UCSD-AML1 (cell line): ENCODE data around the gene MLF2.
"Not testable (repeated sequence)": the region's sequence is repeated elsewhere in the genome, so short reads cannot be mapped to it uniquely, and the experiment has no call there.

Experiments used
- DNase-seq: peaks from one replicate; lab custom pipeline; 2025; ENCODE audit not compliant: unreplicated experiment; lab: John Stamatoyannopoulos, UW

The MLF2 gene

DNA sequence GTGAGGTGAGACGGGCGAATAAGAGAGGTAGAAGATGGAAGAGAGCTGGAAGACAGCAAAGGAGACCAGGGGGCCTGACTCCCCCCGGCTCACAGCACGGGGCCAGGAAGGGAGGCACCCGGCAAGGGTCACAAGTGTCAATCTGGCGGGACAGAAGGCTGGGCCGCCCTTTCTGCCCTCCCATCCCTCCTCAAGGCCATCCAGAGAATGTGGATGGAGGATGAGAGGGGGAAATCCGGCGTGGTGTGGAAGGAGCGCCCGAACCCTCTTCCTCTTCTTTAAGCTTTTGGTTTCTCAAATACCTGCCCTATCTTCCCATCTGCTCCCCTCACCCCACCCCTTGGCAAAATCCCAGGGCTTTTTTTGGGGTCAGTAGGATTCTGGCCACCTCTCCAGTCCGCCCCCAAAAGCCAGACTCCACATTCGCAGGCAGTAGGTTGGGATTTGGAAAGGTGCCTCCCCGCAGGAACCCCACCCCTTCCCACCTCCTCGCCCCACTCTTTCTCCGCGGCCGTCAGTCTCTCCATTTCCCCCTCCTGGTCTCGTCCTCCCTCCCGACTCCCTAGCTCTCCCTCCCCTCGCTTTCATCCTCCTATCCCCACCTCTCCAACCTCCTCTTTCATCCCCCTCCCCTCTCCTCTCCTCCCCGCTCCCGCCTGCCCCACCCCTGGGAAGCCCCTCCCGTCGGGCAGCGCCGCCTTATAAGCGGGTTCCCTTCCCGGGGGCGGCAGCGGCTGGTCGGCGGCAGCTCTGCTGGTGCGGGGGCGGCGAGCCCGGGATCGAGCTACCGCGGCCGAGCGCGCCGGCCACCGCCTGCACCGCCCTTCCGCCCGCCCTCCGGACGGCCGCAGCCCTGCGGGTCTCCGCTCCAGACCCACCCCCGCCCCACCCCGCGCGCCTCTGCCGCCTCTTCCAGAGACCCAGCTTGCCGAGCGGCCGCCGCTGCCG lies 13.0 kb upstream of the MLF2 start, which contains the start of gene PTMS:
TSS of gene PTMS (plus strand) at position 730 of the 948 bp plus-strand sequence. CDS start 343 bp downstream, outside the sequence.
- DNase-seq: peak; percentile 50

GRCh38 chr12:6765048-6765633 lies 12.2 kb upstream of the MLF2 start:
- no peak for DNase-seq

DNA sequence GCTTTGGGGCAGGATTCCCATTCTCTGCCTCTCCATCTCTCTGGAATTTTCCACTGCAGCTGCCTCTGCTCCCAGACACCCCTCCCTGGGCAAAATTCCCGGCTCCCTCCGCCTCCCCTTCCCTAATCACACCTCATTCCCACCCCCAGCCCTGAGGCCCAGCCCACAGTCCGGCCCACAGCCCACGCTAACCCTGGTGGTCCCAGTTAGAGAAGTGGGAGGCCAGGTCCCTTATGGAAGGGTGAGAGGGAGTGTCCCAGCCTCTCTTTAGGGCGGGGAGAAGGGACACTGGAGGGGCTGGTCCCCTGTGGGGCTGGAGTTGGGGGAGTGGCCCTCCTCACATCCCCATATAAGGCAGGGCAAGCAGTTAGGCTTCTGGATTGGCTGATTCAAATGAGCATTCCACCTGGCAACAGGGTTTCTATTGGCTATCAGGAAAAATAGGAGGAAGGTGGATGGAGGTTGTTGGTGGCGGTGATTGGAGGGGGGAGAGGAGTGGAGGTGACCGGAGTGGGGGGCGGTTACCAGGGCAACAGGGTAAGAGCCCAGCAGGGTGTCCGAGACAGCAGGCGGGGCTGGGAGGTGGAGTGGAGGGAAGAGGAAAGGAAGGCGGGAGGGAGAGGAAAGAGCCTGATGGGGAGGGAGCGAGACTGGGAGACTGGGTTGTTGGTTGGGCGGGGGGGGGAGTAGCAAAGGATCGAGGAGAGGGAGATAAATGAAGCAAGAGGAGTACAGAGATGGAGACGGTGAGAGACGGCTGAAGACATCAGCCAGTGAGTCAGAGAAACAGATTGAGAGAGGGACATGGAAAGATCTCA lies 11.3 kb upstream of the MLF2 start:
- peak; percentile 57 for DNase-seq

DNA sequence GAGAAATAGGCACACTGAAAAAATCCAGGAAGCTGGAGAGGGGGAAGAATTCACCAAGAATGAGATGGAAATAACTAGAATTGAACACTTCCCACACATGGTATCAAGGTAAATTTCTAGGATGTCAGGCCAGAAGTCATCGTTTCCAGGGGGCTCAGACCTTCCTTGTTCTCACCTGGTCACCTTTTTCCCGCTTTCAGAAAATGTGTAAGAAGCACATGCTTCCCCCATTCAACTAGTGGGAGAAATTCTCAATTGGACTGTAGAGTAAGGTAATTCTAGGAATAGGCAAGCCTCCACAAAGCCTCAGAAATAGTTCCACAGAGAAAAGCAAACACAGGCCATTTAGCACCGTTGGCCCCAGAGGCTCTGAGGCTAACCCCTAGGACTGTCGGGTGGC lies 10.4 kb upstream of the MLF2 start:
- no peak for DNase-seq

- no peak for DNase-seq
Observed at GRCh38 chr12:6759741-6760140, 6.8 kb upstream of the MLF2 start.

DNA sequence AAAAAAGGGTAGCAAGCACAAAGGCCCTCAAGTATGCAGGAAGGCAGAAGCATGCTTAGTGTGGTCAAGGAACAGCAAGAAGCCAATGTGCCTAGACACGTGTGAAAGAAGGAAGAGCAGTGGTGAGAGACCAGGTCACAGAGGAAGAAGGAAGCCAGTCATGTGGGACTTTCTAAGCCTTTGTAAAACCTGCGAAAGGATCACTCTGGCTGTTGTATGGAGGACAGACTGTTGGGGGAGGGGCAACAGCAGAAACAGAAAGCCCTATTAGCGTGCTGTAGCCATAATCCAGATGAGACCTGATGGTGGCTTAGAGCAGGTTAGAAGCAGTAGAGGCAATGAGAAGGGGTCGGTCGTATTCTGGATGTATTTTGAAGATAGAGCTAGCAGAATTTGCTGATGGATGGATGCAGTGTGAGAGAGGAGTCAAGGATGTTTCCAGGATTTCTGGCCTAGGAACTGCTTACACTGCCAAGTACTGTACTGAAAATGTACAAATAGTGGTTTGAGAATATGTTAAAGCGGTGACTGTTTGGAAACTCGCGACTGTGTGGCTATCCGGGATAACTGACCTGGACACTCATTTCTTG lies 5.7 kb upstream of the MLF2 start:
- DNase-seq: no peak

DNA sequence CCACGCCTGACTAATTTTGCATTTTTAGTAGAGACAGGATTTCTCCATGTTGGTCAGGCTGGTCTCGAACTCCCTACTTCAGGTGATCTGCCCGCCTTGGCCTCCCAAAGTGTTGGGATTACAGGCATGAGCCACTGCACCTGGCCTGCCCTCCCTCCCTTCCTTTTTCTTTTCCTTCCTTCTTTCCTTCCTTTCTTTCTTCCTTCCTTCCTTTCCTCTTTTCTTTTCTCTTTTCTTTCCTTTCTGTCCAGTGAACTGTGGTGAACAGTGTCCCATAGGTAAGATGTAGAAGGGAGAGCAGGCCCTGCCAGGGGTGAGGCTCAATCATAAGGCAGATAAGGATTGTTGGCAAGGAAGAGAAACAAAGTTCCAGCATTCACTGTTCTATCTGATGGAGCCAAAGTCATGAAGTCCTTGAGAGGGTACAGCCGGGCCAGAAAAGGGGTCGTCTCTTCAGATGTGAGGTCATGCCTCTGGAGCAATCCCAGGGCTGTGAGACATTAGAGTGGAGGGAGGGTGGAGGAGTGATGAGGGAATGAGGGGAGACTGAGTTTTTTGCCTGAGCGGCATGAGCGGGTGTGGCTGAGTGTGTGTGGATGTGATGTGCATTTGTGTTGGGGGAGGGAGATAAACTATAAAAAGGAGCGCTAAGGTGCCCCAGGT lies 4.2 kb upstream of the MLF2 start:
- no peak for DNase-seq

DNA sequence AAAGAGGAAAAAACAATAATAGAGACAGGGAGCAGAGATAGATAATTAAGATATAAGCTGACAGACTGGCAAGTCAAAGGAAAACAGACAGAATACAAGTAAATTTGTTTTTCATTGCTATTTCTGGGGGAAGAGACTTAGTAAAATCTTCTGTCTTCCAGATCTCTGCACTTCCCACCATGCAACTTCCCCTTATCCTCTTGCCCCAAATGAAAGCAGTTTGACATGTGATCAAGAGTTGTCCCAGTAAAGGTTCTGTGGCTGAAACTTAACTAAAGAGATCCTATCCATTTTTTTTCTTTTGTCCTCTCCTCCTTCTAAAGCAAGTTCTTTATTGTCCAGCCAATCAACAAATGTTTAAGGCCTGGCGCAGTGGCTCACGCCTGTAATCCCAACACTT lies 1.5 kb upstream of the MLF2 start:
- no peak for DNase-seq

DNA sequence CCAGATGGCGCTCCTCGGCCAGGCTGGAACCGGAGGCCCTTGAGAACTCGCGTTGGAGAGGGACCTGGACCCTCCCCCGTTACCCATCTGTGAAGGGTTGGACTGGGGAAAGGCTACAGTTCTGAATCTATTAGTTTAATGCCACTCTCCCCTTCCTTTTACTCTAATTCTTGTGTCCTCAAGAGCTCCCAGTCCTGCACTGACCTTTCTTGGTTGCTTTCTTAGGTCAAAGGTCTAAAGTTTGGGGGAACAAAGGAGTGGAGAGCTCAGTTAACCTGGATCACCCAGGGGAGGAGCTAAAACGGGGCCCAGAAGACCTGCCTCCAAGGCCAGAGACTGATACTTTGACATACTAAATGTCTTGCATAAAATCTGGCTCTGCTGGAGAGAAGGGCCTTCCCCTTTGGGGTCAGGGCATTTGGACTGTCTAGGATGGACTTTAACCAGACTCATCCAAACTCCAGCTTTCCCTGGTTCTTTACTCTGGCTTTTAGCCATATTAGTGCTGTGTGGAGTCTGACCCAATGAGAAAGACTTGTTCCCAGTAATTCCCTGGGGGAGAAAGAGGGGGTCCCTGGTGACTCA lies 923 bp upstream of the MLF2 start:
- no peak for DNase-seq

DNA sequence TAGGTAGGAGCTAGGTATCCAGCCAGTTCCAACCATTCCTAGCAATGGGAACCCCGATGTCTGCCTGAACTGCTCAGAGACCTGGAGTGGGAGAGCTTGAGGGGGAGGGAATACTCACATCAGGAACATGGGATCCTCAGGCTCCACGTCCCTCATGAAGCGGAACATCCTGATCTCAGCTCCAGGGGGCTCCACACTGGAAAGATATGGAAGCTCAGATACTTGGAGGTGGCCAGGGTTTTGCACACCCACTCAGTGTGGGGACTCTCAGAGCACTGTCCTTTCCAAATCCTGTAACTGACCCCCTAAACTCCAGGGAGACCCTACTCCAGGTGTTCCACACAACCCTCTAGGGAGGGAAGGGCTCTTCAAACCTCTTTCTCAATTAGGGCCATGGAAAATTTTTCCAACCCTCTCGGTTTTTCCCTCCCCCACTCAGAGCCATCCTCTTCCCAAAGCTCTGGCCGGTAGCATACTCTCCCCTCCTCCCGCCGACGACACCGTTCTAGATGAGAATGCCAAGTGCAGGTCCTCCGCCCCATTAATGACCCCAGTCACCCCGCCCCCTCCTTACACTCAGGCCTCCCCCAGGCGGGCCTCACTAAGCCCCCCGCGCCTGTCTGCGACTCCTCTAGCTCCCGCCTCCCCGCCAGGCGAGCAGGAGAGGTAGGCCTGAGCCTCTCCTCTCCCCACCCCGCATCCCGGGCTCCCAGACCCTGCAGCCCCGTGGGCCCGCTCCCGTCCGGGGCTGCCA lies 597 bp downstream of the MLF2 start:
- no peak for DNase-seq

DNA sequence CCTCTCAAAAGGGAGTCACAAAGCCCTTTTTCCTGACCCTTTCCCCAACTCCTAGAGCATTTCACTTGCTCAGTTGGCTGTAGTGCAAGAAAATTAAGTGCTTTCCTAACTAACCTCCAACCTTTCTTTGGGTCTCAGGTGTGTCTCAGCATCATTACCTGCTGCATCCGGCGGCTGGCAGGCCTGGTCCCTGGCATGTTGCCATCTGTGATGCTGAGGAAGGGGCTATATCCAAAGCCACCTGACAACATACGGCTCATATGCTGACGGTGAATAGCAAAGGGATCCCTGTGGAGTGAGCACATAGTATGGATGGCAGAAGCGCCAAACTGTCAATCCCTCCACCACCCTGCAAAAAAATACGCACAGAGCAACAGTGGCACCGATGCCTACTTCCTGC lies 1.2 kb downstream of the MLF2 start:
- no peak for DNase-seq

- no peak for DNase-seq
Observed at GRCh38 chr12:6750506-6750905, 2.4 kb downstream of the MLF2 start.

DNA sequence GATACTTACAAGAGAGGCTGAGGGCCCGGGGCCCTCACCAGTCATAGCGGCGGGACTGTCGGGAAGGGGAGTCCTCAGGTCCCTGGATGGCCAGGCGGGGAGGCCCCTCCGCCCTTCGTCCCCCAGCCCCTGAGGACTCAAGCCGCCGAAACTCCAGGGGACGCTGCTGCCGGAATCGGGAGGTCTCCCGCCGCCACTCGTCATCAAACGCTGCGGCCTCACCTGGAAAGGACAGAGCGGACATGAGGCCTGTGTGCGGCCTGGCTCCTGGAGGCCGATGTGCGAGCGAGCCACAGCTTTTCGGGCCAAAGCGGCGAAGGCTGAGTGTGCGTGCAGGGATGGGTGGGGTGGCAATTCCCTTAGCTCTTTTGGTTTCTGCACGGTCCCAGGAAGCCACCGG lies 4.2 kb downstream of the MLF2 start:
- no peak for DNase-seq

- DNase-seq: no peak
Observed at GRCh38 chr12:6747216-6747615, 5.7 kb downstream of the MLF2 start.

DNA sequence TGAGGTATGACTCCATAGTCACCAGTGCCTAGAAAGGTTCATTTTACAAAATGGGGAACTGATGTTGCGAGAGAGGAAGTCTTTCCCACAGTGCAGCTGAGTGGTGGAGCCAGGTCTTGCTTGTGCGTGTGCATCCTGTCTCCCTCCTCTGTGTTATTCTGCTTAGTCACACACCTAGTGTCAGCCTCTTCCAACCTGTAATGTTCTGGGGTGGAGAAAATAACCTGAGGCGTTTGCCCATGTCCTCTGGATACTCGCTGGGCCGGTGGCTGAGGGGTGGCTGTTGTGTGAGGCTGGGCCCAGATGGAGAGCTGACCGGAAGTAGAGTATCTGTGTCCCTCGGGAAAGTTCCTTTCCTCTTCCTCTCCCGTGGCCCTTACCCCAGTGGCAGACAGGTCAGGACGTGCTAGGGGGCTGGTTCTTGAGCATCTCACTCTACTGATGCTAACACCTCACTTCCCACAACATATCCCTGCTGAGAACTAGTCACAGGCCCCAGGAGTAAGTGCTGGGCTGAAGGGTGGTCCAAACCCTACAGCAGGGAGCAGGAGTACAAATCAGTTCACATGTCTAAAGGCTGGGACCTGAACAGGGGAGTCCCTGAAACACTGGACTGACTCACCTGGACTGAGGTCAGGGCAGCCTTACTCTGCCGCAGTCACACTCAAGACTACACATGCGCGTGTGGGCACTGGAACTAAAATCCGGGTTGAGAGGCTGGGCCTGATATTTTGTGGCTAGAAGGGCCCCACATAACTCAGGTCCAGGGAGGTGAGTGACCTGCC lies 7.0 kb downstream of the MLF2 start:
- peak; percentile 57 for DNase-seq

DNA sequence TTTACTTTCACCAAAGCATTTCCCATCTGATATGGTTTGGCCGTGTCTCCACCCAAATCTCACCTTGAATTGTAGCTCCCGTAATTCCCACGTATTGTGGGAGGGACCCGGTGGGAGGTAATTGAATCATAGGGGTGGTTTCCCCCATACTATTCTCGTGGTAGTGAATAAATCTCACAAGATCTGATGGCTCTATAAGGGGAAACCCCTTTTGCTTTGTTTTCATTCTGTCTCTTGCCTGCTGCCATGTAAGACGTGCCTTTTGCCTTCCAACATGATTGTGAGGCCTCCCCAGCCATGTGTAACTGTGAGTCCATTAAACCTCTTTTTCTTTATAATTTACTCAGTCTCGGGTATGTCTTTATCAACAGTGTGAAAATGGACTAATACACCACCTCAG lies 9.6 kb downstream of the MLF2 start:
- not testable (repeated sequence) for DNase-seq

DNA sequence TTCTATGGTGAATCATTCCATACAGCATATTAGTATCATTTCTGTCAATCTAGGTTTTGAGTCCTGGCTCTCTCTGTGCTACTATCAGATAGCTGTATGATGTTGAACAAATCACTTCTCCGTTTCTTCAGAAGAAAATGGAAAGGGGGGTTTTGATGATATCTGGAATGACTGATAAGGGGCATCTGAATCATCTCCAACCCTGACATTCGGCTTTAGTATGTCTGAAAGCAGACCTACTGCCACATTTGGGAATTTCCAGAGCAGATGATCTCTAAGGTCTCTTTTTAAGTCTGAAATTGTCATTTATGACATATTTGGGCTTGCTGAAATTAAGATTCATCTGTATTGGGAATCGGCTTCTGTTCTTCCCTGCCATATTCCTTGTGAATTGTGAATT lies 10.1 kb downstream of the MLF2 start:
- no peak for DNase-seq

- DNase-seq: not testable (repeated sequence)
Observed at GRCh38 chr12:6742080-6742479, 10.9 kb downstream of the MLF2 start.

DNA sequence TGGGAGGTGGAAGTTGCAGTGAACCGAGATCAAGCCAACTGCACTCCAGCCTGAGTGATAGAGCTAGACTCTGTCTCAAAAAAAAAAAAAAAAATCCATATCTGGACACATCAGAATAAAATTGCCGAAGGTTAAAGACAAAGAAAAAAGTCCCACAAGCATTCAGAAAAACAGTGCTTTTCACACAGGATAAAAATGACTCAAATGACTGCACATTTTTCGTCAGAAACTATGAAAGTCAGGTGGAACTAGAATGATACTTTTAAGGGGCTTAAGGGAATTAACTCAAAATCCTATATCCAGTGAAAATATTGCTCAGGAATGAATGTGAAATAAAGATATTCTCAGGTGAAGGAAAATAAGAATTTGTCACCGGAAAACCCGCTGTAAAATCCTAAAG lies 16.2 kb downstream of the MLF2 start:
- DNase-seq: no peak
